GM12878 (cell line): ENCODE results near the gene ODC1. TPM values are rescaled to one million over a fixed set of nuclear protein-coding genes. Genes with fewer than 3 reads are reported as not detected.

Experiments used
- ATAC-seq: fragments of 200-7000 bp; cut with Tn5 transposase; 3 replicates; pipeline ENCODE4 v1.9.1; 2020; ENCODE audit warnings: mild to moderate bottlenecking, moderate library complexity
- BruUV-seq: library from RNA; stranded (reverse); fragments of 400-500 nt; replicated peaks from 2 replicates; lab custom pipeline; 2021; lab: Mats Ljungman, UMichigan
- CTCF ChIA-PET: fragments of 300-600 bp; sonication (Branson Sonifier 250); formaldehyde crosslinking; extraction: SDS; loops from one replicate; lab custom pipeline; 2021; ENCODE audit warnings: inconsistent platforms; lab: Yijun Ruan, JAX
- POLR2A ChIA-PET: fragments of 350-600 bp; formaldehyde crosslinking; extraction: SDS; loops from one replicate; lab custom pipeline; 2021; ENCODE audit warnings: inconsistent platforms; lab: Charles Lee
- RAD21 ChIA-PET: fragments of 300-600 bp; sonication (Branson Sonifier 250); formaldehyde crosslinking; loops from one replicate; lab custom pipeline; 2023; ENCODE audit warnings: antibody characterized with exemption; ENCODE audit not compliant: unreplicated experiment; lab: Charles Lee
- SMC1A ChIA-PET: fragments of 300-600 bp; sonication (Branson Sonifier 250); formaldehyde crosslinking; loops from one replicate; lab custom pipeline; 2023; ENCODE audit not compliant: unreplicated experiment, uncharacterized antibody; lab: Charles Lee
- DNase-seq: peaks from one replicate; pipeline ENCODE4 v3.0.0-alpha.2; 2011; ENCODE audit warnings: low read depth, low spot score
- FAIRE-seq: peaks from 3 replicates; lab custom pipeline; 2011; peaks lifted over from hg19 to GRCh38; lab: Jason Lieb, UNC
- H2AFZ ChIP-seq: 2 replicates; pipeline ENCODE4 v1.6.0; 2011; ENCODE audit warnings: low read depth, low read length, control low read depth; ENCODE audit not compliant: control insufficient read depth
- H3K27ac ChIP-seq: 2 replicates; pipeline ENCODE4 v1.5.1; 2011; ENCODE audit warnings: control low read depth; ENCODE audit not compliant: control insufficient read depth, insufficient read depth
- H3K27me3 ChIP-seq, 2 experiments: replicated peaks in 1 of 2; 2 replicates each; pipeline versions ENCODE4 v1.6.0 to v1.6.1; 2011; ENCODE audit warnings: low read length in 1 of 2; ENCODE audit not compliant: control insufficient read depth in 2 of 2, insufficient read depth in 2 of 2
- H3K36me3 ChIP-seq, 2 experiments: 2 replicates each; pipeline ENCODE4 v1.5.1; 2011; ENCODE audit warnings: low read length in 1 of 2; ENCODE audit not compliant: control insufficient read depth in 2 of 2, insufficient read depth in 2 of 2
- H3K4me1 ChIP-seq: 2 replicates; pipeline ENCODE4 v1.6.1; 2011; ENCODE audit warnings: mild to moderate bottlenecking, low read length, moderate library complexity, mixed read lengths; ENCODE audit not compliant: control insufficient read depth, insufficient read depth
- H3K4me2 ChIP-seq: 2 replicates; pipeline ENCODE4 v1.6.0; 2011; ENCODE audit warnings: control low read depth; ENCODE audit not compliant: control insufficient read depth, insufficient read depth
- H3K4me3 ChIP-seq: fragments of 200-600 bp; sonication (generic); 2 replicates; pipeline ENCODE4 v1.5.1; 2016
- H3K79me2 ChIP-seq: 2 replicates; pipeline ENCODE4 v1.6.0; 2011; ENCODE audit warnings: low read length; ENCODE audit not compliant: control insufficient read depth, insufficient read depth
- H3K9ac ChIP-seq: 2 replicates; pipeline ENCODE4 v1.8.0; 2011; ENCODE audit warnings: low read length, control low read depth, mixed read lengths; ENCODE audit not compliant: control insufficient read depth, insufficient read depth
- H3K9me3 ChIP-seq: replicated peaks from 3 replicates; pipeline ENCODE4 v1.5.1; 2011; ENCODE audit warnings: mild to moderate bottlenecking, low read length; ENCODE audit not compliant: control insufficient read depth, insufficient read depth
- H4K20me1 ChIP-seq: 2 replicates; pipeline ENCODE4 v1.6.0; 2011; ENCODE audit not compliant: control insufficient read depth, insufficient read depth
- BCL11A ChIP-seq: IDR thresholded peaks from 2 replicates; pipeline ENCODE4 v1.6.1; 2011; ENCODE audit warnings: low read depth, low read length
- CBX5 ChIP-seq: sonication (generic); IDR thresholded peaks from 2 replicates; pipeline ENCODE4 v1.6.1; 2016; ENCODE audit warnings: low read depth, moderate library complexity, mild to moderate bottlenecking, inconsistent platforms
- HDGF ChIP-seq: fragments of 450-650 bp; IDR thresholded peaks from 2 replicates; pipeline ENCODE4 v1.6.1; 2016; ENCODE audit warnings: antibody characterized with exemption
- KDM1A ChIP-seq: fragments of 200-600 bp; sonication (generic); IDR thresholded peaks from 2 replicates; pipeline ENCODE4 v1.6.1; 2016; ENCODE audit warnings: borderline replicate concordance
- LARP7 ChIP-seq: fragments of 450-650 bp; IDR thresholded peaks from 2 replicates; pipeline ENCODE4 v1.6.1; 2017; ENCODE audit warnings: mild to moderate bottlenecking
- MEF2A ChIP-seq: IDR thresholded peaks from 2 replicates; pipeline ENCODE4 v1.6.1; 2011; ENCODE audit warnings: low read depth, mild to moderate bottlenecking, low read length, moderate library complexity; ENCODE audit not compliant: insufficient read depth
- MTA3 ChIP-seq: IDR thresholded peaks from 2 replicates; pipeline ENCODE4 v1.6.1; 2012; ENCODE audit warnings: low read length, inconsistent platforms, borderline replicate concordance
- NBN ChIP-seq: fragments of 450-650 bp; IDR thresholded peaks from 2 replicates; pipeline ENCODE4 v1.6.1; 2016
- PAX8 ChIP-seq: fragments of 450-650 bp; IDR thresholded peaks from 2 replicates; pipeline ENCODE4 v1.6.1; 2017; ENCODE audit warnings: mild to moderate bottlenecking, moderate library complexity
- POLR2AphosphoS5 ChIP-seq: IDR thresholded peaks from 2 replicates; pipeline ENCODE4 v1.6.1; 2011; ENCODE audit warnings: mild to moderate bottlenecking, low read length, inconsistent platforms
- POU2F2 ChIP-seq: IDR thresholded peaks from 3 replicates; pipeline ENCODE4 v1.6.1; 2011; ENCODE audit warnings: low read depth, mild to moderate bottlenecking, low read length, borderline replicate concordance
- RELB ChIP-seq: fragments of 450-650 bp; IDR thresholded peaks from 2 replicates; pipeline ENCODE4 v1.6.1; 2017; ENCODE audit warnings: low read depth, mild to moderate bottlenecking, moderate library complexity
- SKIL ChIP-seq: fragments of 450-650 bp; IDR thresholded peaks from 2 replicates; pipeline ENCODE4 v1.6.1; 2017; ENCODE audit warnings: mild to moderate bottlenecking, low read depth, inconsistent platforms; ENCODE audit not compliant: poor library complexity, severe bottlenecking
- SMARCA5 ChIP-seq: fragments of 450-650 bp; IDR thresholded peaks from 2 replicates; pipeline ENCODE4 v1.6.1; 2017; ENCODE audit warnings: mild to moderate bottlenecking
- YBX1 ChIP-seq: fragments of 450-650 bp; IDR thresholded peaks from 2 replicates; pipeline ENCODE4 v1.6.1; 2016; ENCODE audit warnings: antibody characterized with exemption
- ZNF274 ChIP-seq: IDR thresholded peaks from one replicate; pipeline ENCODE4 v1.8.0; 2011; ENCODE audit not compliant: insufficient read length, insufficient read depth
- ZZZ3 ChIP-seq: IDR thresholded peaks from 2 replicates; pipeline ENCODE4 v1.6.1; 2011; ENCODE audit warnings: low read depth; ENCODE audit not compliant: control insufficient read depth, insufficient read length
- WGBS: methylation state at CpG from one replicate; pipeline ENCODE4 v1.1.6; 2016; ENCODE audit warnings: low lambda C conversion rate; ENCODE audit not compliant: insufficient replicate concordance, insufficient coverage; ENCODE audit errors: missing lambda C conversion rate; 5-methylcytosine and 5-hydroxymethylcytosine counted together
- in situ Hi-C: fragments of 300-500 bp; cut with MboI; formaldehyde crosslinking; loops from 9 replicates; pipeline ENCODE4 v1.14.3; 2018; ENCODE audit warnings: mixed read lengths
- intact Hi-C: fragments of 100-400 bp; cut with micrococcal nuclease; formaldehyde crosslinking; loops from one replicate; pipeline ENCODE4 v1.14.2; 2022; ENCODE audit not compliant: unreplicated experiment
- polyA plus RNA-seq, 11 experiments: library from polyadenylated mRNA; depleted of rRNA in 4 of 11; unstranded in 6 of 11; stranded (reverse) in 5 of 11; fragments of >200 nt; fragmentation: Nextera tagmentation in 4 of 11; fragmentation: Illumina TruSeq in 1 of 11; extraction: Ambion mirVana in 4 of 11; extraction: Trizol in 1 of 11; gene quantifications; 1 replicate in 1 of 11; 2 replicates in 10 of 11; pipeline versions ENCODE4 v1.2.1 to v1.2.3, GENCODE V29; 2011 to 2016; ENCODE audit warnings: inconsistent platforms in 2 of 11, missing spikeins in 2 of 11, low read depth in 1 of 11
- total RNA-seq, 4 experiments: library from RNA; depleted of rRNA in 3 of 4; stranded (reverse); fragments of >200 nt in 3 of 4; fragmentation: Illumina TruSeq in 1 of 4; extraction: Trizol in 1 of 4; gene quantifications; 2 replicates each; pipeline versions ENCODE4 v1.2.1 to v1.2.3, GENCODE V29; 2013 to 2021
- TF ChIP-seq, protein P1 (sequence below): fragments of 450-650 bp; IDR thresholded peaks from 2 replicates; pipeline ENCODE4 v1.6.1; 2016; ENCODE audit warnings: mild to moderate bottlenecking
- TF ChIP-seq, protein P2 (sequence below): IDR thresholded peaks from 2 replicates; pipeline ENCODE4 v1.6.1; 2011; ENCODE audit warnings: borderline replicate concordance, low read depth, mild to moderate bottlenecking, moderate library complexity, mixed read lengths, low read length; ENCODE audit not compliant: insufficient read depth; ENCODE audit errors: extremely low read length

ODC1 gene
- total and polyA plus RNA-seq, 10 of the 15 experiments (the other 5 are each of a cell fraction or from before 2014, with no cell fraction given): 68.5 to 441 (median 340) TPM

DNA sequence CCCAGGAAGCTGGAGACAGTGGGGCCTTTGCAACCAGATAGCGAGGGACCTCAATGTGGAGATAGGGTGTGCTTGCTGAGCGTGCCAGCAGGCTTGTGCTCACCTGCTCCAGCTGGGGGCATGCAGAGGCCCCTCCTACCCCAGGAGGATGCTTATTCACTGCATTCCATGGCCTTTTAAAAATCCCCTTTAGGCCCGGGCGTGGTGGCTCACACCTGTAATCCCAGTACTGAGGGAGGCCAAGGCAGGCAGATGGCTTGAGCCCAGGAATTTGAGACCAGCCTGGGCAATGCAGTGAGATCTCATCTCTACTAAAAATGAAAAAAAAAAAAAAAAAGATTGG is 54.5 kb downstream of the ODC1 start (continued):
- TF ChIP-seq SKIL (no peak), ZZZ3 (no peak), RELB (no peak)

- ATAC-seq (no peak), DNase-seq (no peak), FAIRE-seq (no peak)
- Histone ChIP-seq H3K4me3 (no peak overlapping the region), H3K9me3 (no peaks in the 10 kb centered on the region), H3K79me2 (no peaks in the 10 kb centered on the region), H3K36me3 (no peaks in the 10 kb centered on the region), H4K20me1 (no peaks in the 10 kb centered on the region; the same call in 1 of the 2 replicates), H2AFZ (no peak overlapping the region), H3K9ac (no peak overlapping the region), H3K4me2 (no peak overlapping the region), H3K27me3 (no peaks in the 10 kb centered on the region), H3K4me1 (no peaks in the 10 kb centered on the region), H3K27ac (no peak overlapping the region)
- BruUV-seq: no TSS peak
- whole genome bisulfite sequencing: 54% methylated on average over 9 of the region's 9 CpGs
- RAD21 ChIA-PET: no interaction called here
- POLR2A ChIA-PET: interaction anchor here (0.6 to 1.0 kb wide), 3 partner anchors 11 to 303 kb away, joined by 3 to 6 read pairs (median 5); no protein-coding TSS in a partner anchor
- in situ Hi-C loops (no loop called here), intact Hi-C loops (no loop called here)
- CTCF ChIA-PET: interaction anchor here (0.5 to 1.5 kb wide), 5 partner anchors 10 to 321 kb away, joined by 3 read pairs; no protein-coding TSS in a partner anchor
- SMC1A ChIA-PET: interaction anchor here (1.4 to 3.1 kb wide), 2 partner anchors 15 kb away, joined by 6 to 12 read pairs; no protein-coding TSS in a partner anchor
- TF ChIP-seq, protein P1, sequence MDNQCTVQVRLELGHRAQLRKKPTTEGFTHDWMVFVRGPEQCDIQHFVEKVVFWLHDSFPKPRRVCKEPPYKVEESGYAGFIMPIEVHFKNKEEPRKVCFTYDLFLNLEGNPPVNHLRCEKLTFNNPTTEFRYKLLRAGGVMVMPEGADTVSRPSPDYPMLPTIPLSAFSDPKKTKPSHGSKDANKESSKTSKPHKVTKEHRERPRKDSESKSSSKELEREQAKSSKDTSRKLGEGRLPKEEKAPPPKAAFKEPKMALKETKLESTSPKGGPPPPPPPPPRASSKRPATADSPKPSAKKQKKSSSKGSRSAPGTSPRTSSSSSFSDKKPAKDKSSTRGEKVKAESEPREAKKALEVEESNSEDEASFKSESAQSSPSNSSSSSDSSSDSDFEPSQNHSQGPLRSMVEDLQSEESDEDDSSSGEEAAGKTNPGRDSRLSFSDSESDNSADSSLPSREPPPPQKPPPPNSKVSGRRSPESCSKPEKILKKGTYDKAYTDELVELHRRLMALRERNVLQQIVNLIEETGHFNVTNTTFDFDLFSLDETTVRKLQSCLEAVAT: no peak
- TF ChIP-seq POU2F2: no peak
- TF ChIP-seq BCL11A: no peak
- TF ChIP-seq, protein P2, sequence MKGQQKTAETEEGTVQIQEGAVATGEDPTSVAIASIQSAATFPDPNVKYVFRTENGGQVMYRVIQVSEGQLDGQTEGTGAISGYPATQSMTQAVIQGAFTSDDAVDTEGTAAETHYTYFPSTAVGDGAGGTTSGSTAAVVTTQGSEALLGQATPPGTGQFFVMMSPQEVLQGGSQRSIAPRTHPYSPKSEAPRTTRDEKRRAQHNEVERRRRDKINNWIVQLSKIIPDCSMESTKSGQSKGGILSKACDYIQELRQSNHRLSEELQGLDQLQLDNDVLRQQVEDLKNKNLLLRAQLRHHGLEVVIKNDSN: no peak
- no peak for TF ChIP-seq NBN
- no peak for TF ChIP-seq MTA3
- TF ChIP-seq KDM1A: no peak
- no peak for TF ChIP-seq ZNF274
- no peak for TF ChIP-seq YBX1
- no peak for TF ChIP-seq MEF2A
- TF ChIP-seq POLR2AphosphoS5: no peak
- TF ChIP-seq HDGF: no peak
- no peak for TF ChIP-seq PAX8
- TF ChIP-seq CBX5: no peak
- no peak for TF ChIP-seq SMARCA5
- no peak for TF ChIP-seq LARP7
These were observed 55.0 kb downstream of the ODC1 start for GRCh38 chr2:10392951-10393639.
